Measurements from ENCODE around the gene BANP.

- TF ChIP-seq POLR2A (IDR thresholded peaks at IDR 0.05) (no peak), CTCF (IDR thresholded peaks at IDR 0.05) (no peak)
Measured at GRCh38 chr16:88070341-88070740, 119.1 kb downstream of the BANP start.
